NOMO-1 treated with dmso at 0.1 percent for 144 hours (cell line): Measurements from ENCODE around the gene ARID5B.

ENCODE experiments used
- DNase-seq: peaks from one replicate; lab custom pipeline; 2025; ENCODE audit not compliant: unreplicated experiment; lab: John Stamatoyannopoulos, UW

Gene ARID5B

GRCh38 chr10:61987537-61987936 lies 86.0 kb downstream of the ARID5B start:
- DNase-seq: no peak

- DNase-seq: peak; percentile 3
These were observed 86.5 kb downstream of the ARID5B start for GRCh38 chr10:61987951-61988379.

GRCh38 chr10:61989995-61990760 lies 88.7 kb downstream of the ARID5B start:
- DNase-seq: no peak

GRCh38 chr10:61990761-61991135 lies 89.2 kb downstream of the ARID5B start:
- DNase-seq: no peak

DNA sequence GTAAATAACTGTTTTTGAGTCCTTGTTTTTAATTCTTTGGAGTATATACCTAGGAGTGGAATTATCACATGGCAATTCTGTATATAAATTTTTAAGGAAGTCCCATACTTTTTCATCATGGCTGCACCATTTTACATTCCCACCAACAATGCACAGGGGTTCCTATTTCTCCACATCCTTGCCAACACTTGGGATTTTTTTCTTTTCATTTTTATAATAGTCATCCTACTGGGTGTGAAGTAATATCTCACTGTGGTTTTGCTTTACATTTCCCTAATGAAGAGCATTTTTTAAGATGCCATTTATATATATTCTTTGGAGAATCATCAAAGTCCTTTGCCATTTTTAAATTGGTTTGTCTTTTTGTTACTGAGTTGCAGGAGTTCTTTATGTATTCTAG lies 89.7 kb downstream of the ARID5B start:
- DNase-seq: no peak

DNA sequence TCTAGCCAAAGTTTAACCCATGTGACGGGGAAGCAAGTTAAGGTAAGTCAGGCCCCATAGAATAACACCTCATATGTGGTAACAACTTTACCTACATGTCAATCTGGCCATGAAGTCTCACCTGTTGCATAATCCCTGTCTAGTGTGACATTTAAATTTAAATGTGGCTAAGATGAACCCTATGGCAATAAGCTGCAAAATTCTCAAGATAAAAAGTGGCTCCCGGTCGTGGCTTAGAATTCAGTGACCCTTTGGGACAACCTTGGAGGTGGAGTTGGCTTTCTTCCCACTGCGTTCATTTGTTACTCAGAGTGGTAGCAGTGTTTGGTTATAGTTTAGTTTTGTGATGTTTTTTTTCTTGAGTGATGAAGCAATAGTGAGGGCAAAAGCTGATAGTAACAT lies 90.6 kb downstream of the ARID5B start:
- DNase-seq: no peak

DNA sequence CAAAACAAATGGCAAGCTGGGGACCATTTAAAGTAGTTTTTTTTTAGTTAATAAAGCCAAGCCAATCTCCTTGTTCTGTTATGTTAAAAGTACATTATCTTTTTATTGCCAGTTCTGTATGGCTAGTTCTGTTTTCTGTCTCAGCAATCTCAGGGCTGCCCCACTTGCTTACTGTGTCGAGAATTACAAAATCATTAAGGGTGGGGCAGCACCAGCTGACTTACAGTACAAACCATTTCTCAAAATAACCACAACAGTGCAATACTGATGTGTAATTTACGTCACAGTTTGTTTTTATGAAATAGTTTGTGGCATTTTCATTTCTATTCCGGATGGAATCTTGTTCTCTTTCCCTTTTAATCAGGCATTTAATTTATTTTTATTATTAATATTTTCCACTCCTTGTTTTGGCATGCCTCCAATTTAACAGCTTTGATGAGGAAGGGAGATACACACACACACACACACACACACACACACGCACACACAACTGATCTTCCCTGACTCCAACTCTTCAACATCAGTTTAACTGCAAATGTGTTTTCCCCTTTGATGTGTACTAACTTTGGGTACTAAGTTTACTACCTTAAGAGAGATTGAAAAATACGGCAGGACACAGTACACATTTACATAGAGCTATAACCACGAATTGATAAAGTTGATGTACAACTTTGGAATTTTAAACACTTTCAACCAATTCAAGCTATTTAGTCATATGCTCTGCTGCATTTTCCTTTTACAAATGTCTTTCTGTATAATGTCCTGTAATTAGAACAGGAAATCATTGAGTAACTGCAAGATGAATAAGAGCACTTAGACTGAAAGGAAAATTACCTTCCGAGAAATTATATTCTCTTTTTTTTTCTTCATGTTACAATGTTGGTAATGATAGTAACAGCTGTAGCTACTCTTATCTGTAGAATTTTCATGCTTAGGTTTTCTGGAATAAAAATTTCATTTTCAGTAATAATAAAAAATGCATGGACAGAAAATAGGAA lies 91.5 kb downstream of the ARID5B start:
- peak; percentile 76 for DNase-seq

- no peak for DNase-seq
These were observed 92.4 kb downstream of the ARID5B start for GRCh38 chr10:61993711-61994401.

DNA sequence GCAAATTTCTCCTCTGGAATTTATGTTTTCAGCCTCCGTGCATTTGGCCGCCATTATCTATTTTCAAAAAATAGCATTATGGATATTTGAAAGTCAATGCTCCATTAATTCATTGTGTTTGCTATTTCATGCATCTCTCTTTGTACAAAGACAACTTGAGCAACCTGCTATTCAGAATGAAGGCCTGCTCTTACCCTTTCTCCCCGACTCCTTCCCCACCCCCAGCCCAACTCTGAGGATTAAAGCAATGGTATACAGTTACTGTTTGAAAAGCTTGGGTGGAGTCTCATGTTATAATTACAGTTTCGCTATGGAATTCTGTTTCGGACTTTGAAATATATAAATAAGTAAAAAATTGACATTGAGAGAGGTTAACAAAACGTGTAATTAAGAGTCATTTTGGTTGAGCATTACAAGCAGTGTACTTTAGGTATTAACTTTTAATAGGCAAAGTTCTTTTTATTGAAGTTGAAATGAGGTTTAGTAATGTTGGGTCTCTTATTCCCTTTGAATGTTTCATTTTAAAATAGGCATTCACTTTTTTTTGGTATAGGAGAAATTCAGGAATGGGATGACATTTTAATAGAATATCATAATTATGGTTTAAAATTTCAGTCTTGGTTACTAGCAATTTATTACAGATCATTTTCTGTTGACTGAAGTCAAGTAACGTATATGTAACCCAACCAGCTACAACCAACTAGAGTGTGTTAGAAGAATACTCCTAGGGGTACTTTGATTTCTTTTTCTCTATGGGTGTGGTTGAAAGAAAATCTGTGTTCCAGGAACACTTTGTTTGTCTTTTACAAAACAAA lies 93.1 kb downstream of the ARID5B start:
- no peak for DNase-seq

DNA sequence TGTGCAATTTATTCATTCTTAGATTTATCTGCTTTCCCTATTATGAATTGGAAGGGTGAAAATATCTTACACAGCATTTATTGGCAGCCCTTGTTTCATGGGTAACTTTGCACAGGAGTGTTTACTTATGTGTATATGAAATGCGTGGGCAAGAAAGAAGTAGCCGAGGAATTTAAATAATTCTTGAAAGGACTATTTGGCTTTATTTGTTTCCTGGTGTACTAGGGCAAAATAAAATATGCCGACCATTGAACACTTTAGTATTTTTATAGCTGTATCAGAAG lies 93.7 kb downstream of the ARID5B start:
- no peak for DNase-seq

DNA sequence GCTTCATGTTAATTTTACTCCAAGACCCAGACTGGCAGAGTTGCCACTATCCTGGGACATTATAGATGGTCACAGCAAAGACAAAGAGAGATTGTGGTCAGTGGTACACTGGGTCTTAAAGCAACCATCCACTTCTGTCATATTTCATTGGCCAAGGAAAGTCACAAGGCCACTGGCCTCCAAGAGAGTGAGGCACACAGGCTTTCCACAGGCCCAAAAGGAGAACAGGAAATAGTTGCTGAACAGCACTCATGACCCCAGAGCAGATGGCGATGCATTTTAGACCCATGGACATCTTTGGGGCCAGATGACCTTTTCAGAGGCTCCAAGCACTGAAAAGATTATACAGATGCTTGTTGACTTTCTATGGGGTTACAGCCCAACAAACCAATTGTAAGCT lies 97.4 kb downstream of the ARID5B start:
- DNase-seq: no peak

- DNase-seq: no peak
These were observed 98.6 kb downstream of the ARID5B start for GRCh38 chr10:62000037-62000603.

DNA sequence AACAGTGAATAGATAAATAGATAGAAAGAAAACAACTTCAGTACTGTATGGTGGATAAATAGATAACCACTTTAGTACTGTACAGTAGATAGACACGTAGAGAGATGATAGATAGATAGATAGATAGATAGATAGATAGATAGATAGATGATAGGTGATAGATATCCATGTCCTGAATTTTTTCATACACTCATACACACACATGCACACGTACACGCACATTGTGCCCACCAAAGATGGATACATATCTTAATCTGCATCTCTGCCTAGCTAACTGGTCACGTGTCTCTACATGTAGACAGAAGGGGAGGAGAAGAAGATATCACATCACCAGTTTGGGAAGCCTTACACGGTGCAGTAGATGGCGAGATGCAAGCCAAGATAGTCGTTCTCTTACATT lies 99.2 kb downstream of the ARID5B start:
- no peak for DNase-seq

GRCh38 chr10:62001898-62002297 lies 100.4 kb downstream of the ARID5B start:
- no peak for DNase-seq

- no peak for DNase-seq
These were observed 101.3 kb downstream of the ARID5B start for GRCh38 chr10:62002753-62003152.

GRCh38 chr10:62004042-62004441 lies 102.5 kb downstream of the ARID5B start:
- DNase-seq: no peak

DNA sequence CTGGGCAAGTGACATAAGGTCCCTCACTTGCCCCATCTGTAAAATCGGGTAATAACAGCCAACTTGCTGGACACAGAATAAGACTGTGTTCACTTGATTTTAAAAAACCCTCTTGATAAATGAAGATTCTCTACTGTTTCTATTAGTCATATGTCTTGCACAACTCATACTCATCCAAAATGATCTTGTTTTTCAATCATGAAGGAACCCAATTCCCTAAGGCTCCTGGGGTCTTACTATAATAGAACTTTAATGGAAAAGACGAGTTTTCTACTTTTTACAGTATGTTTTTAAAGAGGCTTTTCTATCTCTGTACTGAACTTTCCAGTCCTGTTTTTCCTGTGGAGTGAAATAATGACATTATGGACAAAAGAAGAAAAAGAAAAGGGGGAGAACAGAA lies 103.8 kb downstream of the ARID5B start:
- no peak for DNase-seq

- DNase-seq: no peak
These were observed 104.2 kb downstream of the ARID5B start for GRCh38 chr10:62005687-62006086.

- DNase-seq: no peak
These were observed 105.6 kb downstream of the ARID5B start for GRCh38 chr10:62007145-62007544.

DNA sequence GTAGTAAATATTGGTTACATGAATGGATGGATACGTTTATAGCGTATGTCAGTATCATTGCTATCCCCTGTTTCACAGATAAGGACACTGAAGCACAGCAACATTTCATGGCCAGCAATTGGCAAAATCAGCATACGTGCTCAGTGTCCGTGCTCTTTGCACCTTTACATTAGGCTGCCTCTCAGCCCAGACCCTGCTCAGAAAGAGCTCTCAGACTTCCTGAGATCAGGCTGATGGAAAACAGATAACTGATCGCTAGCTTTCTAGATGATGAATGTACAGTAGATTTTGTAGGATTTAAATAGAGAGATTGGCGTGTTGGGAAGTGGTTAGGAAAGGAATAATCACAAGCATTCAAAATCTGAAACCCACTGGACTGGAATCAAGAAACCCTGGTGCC lies 106.7 kb downstream of the ARID5B start:
- DNase-seq: no peak

DNA sequence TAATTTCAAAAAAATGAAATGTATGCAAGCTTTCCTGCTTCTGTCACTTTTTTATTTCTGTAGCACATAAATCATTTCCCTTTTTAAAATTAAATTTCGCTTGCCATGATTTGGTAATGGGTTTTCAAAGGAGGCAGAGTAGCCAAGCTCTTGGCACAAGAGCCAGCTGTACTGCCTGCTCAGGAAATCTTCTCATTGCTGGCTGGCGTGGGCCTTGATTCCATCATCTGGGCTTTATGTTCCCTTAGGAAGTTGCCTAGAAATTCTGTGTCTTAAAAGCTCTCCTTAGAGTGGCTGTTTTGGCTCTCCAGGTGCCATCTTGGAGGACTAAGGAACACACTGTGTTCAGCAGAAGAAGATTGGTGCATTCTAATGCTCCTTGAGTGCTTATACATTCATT lies 107.4 kb downstream of the ARID5B start:
- no peak for DNase-seq
